Measurements from ENCODE around the gene ANXA2R. TPM values are rescaled to one million over a fixed set of nuclear protein-coding genes. Genes with fewer than 3 reads are reported as not detected.

ANXA2R gene
- total and polyA plus RNA-seq, 2 of the 13 experiments (the other 11 are each of a cell fraction or from before 2014, with no cell fraction given): 0.95 to 1.3 TPM

- TF ChIP-seq EED (CRISPR knock-in tag; IDR thresholded peaks at IDR 0.05) (no peak), ZNF567 (CRISPR knock-in tag; IDR thresholded peaks at IDR 0.05; ENCODE audit: borderline replicate concordance) (no peak), ZNF777 (CRISPR knock-in tag; IDR thresholded peaks at IDR 0.05) (no peak), SPEN (CRISPR knock-in tag; IDR thresholded peaks at IDR 0.05; ENCODE audit: low read depth) (no peak), GABPB1 (CRISPR knock-in tag; IDR thresholded peaks at IDR 0.05) (no peak), U2AF2 (IDR thresholded peaks at IDR 0.05; ENCODE audit: low read depth, low read length) (no peak), E2F1 (CRISPR knock-in tag; IDR thresholded peaks at IDR 0.05) (no peak), MATR3 (CRISPR knock-in tag; IDR thresholded peaks at IDR 0.05) (no peak), ZNF296 (CRISPR knock-in tag; conservative IDR thresholded peaks at IDR 0.05) (no peak), CC2D1A (CRISPR knock-in tag; IDR thresholded peaks at IDR 0.05) (no peak), EP300 (IDR thresholded peaks at IDR 0.05; ENCODE audit: low read depth in 2 of 2, low read length in 2 of 2) (no peak), EP300 (CRISPR knock-in tag; IDR thresholded peaks at IDR 0.05; ENCODE audit: borderline replicate concordance) (no peak), HOXA3 (CRISPR knock-in tag; IDR thresholded peaks at IDR 0.05) (no peak; the same call in 1 of the 2 replicates), MTERF4 (CRISPR knock-in tag; IDR thresholded peaks at IDR 0.05) (no peak), TCF7 (IDR thresholded peaks at IDR 0.05; ENCODE audit: low read depth) (no peak), MNT (IDR thresholded peaks at IDR 0.05) (no peak), ELF3 (CRISPR knock-in tag; IDR thresholded peaks at IDR 0.05) (peak; percentile 90), ELK4 (CRISPR knock-in tag; IDR thresholded peaks at IDR 0.05; ENCODE audit: borderline replicate concordance) (no peak), ZNF451 (CRISPR knock-in tag; IDR thresholded peaks at IDR 0.05) (no peak), SALL1 (CRISPR knock-in tag; IDR thresholded peaks at IDR 0.05) (peak; percentile 53; the same call in 1 of the 2 replicates), SRF (IDR thresholded peaks at IDR 0.05; ENCODE audit: low read depth, low read length) (no peak), TEAD2 (CRISPR knock-in tag; IDR thresholded peaks at IDR 0.05) (no peak), ZNF740 (CRISPR knock-in tag; IDR thresholded peaks at IDR 0.05) (no peak), ZNF383 (CRISPR knock-in tag; IDR thresholded peaks at IDR 0.05; ENCODE audit: borderline replicate concordance) (no peak)
Measured at GRCh38 chr5:43019614-43020398, 20.3 kb downstream of the ANXA2R start (continued).
